HT-29 (cell line): ENCODE results near the gene LITAF. TPM values are rescaled to one million over a fixed set of nuclear protein-coding genes. Genes with fewer than 3 reads are reported as not detected.

Experiments
- DNase-seq: peaks from one replicate; pipeline ENCODE4 v3.0.0-alpha.2; 2015; ENCODE audit warnings: low spot score
- total RNA-seq: library from RNA; depleted of rRNA; stranded (reverse); fragments of >200 nt; shearing (Covaris generic); gene quantifications from 2 replicates; pipeline ENCODE4 v1.2.3, GENCODE V29; 2014

LITAF gene
- total RNA-seq, 1 experiment from 2014 or later = 128 TPM

DNA sequence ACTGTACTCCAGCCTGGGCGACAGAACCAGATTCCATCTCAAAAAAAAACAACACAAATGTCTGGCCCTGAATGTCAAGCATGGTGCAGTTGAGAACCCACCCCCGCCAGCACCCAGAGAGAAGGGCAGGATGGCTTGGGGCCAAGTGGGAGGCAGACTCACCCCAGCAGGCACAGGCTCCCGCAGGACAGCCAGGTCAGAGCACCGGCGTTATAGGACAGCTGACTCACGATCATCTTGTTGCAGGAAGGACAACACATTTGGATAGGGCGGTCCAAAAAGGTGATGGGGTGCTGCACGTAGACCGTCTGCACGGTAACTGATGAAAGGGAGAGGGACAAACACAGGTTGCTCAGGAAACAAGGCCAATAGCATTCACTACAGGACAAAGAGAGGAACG, 33.3 kb downstream of the LITAF start:
- DNase-seq = no peak

DNA sequence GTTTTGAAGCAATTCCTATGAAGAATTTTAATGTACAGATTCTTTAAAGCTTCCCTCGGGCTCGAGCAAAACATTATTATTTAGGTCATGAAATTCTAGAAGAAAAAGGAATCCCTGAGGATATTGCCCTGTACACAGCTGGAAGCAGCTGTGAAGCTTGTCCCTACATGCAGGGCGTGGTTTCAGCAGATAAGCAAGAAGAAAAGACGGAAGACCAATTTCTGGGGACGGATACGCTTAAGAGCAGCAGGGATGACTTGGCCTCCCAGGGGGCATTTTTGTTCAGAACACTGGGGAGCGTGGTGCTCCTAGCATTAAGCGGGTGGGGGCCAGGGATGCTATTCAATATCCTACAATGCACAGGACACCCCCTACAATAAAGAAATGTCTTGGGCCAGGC, 34.3 kb downstream of the LITAF start:
- DNase-seq = no peak

DNA sequence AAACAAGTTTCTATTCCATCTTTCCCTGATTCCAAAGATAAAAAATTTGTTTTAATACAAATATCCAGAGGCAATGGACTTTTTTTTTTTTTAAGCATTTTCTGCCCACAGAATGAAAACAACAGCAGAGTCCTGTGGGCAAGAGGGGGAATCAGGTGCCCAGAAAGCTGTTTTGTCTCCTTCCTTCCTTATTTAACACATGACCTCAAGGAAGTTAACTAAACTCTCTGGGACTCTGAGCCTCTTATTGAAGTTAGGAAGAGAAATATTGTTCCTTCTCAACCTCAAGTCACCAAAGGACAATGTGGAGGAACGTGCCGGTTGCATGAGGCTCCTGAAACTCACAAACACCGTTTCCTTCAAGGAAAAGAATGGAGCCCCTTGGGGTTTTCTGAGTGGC, 34.9 kb downstream of the LITAF start:
- DNase-seq = no peak

DNA sequence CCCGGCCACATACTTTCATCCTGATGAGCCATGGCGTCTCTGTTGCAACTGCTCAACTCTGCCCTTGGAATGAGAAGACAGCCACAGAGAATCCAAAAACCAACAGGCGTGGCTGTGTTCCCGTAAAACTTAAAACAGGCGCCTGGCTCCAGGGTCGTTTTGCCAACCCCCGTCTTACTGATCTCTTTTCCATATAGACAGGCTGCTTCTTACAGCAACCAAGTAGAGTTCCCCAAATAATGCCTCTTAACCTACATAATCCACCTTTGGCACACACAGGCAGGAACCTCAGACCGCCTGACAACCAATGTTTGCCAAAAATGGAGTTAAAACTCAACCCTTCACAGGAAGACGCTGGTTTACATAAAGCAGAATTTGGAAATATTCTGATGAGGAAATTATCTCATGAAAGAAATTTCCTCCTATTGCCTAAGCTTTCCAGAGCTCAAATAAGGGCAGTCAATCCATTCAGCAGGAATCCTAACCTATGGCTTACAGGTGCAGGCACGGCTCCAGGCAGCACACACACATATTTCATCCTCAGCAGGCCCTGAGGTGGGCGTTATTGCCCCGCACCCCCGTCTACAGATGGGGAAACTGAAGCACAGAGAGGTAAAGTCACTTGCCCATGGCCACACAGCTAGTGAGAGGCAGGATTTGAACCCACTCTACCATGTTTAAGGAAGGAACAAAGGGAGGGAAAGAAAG, 35.8 kb downstream of the LITAF start:
- DNase-seq = no peak

DNA sequence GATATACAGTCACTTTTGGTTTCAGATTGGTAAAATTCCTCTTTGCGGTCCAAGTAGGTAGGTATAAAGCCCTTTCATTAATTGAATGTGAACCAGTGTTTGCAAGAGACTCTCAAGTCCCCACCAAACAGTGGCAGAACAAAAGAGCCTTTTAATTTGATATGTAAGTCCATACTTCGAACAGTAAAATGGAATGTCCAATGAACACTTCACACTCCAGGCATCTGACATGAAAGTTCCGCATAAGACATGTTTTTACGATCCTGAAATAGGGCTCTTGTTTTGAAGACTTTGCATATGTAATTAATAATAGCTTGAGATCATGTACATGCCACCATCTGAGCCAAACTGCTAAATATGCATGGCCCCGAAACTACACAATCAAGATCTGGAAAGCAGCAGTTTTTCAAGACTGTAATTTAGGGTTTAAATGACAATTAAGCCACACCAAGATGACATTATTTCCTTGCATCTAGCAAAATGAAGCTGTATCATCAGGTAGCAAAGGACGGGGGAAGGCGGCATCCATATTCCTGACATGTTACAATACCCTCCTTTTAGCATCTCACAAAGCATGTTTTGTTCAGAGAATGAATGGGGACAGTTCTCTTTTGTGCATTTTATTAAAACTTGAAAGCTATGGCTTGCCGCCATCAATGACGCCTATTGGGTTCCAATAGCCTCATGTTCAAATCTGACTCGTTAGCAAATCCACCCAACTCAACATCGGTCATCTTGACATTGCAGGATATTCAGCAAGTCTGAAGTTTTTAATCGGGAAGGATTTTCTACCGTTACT, 39.4 kb downstream of the LITAF start:
- DNase-seq = no peak

DNA sequence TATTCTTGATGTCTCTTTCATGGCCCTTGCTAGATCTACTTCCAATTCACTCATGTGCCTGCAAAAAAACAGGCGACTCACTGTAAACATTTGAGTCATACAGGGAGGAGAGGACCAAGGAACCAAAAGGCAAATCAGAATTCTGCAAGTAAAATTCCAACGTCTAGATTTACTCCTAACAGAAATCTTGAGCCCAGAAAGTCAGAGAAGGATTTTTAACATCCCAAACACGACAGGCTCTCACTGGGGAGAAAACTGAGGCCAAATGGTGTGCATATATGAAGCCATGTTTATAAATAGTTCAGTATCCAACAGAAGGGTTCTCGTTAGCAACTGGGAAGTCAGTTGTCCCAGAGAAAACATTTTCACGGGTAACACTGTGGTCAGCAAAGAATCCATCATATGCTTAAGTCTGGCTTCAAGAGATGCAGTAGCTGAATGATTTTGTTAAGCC, 40.1 kb downstream of the LITAF start:
- DNase-seq = no peak

DNA sequence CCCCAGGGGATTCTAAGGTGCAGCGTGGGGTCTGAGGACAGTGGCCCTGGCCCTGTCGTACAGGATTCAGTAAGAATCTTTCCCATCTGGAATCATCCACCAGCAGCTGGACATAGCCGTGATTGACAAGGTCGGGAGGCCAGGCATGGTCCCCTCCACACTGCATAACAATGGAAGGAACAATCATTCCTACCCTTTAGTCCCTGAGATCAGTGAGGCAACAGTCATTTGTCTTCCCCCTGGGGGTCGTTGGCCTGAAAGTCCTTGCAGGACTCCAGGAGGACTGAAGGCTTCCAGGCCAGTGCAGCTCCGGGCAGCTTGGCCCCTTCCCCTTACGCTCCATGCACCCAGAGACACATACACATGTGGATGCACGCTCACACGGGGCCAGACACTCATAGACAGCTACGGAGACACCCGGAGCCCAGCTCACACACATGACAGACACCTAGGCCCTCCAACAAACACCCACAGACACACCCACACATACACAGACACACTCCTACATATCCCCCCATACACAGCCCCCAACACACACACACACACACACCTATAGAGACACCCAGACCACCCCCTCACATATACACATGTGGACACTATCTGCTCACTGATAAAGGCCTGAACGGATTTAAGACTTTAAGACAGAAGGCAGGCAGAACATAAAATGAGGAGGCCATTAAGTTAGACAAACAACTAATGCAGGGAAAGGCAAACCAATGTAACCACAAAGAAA, 42.9 kb downstream of the LITAF start:
- DNase-seq = no peak

DNA sequence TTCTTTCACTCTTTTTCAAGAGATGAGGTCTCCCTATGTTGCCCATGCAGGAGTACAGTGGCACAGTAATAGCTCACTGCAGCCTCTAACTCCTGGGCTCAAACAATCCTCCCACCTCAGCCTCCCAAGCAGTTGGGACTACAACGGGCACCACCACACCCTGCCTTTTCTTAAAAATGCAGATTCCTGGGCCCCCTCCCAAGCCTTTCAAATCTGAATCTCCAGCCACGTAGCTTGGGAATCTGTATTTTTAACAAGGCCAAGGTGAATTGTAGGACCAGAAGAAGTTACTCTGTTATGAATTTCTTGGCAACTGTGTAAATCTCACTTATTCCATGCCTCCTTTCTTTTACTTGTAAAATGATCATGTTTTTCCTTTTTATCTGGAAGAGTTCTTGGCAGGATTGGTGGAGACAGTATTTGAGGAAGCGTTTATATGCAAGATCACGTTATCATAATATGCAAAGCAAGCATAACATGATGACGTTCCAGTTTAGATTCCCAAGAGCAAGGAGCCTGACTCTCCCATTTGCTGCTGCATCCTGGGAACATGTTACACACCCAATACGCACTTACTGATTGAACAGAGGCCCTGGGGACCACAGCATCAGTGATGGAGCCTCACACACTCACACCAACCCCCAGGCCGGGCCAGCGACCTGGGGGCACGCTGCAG, 44.5 kb downstream of the LITAF start:
- DNase-seq = no peak

DNA sequence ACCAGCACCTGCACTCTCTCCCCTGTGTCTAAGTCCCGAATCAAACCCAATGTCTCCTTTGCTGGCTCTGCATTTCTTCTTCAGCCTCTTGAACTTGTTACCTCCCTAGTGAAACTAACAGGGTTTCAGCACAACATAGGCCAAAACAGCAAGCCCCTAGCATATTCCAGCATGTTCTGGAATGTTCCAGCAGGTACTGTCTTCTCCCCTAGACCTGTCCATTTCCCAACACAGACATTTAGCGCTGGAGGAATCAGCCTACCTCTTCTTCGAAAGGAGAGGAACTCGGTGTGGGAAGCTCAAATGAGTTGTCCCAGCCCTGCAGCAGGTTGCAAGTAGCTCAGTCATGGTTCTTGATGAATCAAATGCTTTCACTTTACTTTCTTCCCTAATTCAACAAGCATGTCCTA, 47.1 kb downstream of the LITAF start:
- DNase-seq = no peak

DNA sequence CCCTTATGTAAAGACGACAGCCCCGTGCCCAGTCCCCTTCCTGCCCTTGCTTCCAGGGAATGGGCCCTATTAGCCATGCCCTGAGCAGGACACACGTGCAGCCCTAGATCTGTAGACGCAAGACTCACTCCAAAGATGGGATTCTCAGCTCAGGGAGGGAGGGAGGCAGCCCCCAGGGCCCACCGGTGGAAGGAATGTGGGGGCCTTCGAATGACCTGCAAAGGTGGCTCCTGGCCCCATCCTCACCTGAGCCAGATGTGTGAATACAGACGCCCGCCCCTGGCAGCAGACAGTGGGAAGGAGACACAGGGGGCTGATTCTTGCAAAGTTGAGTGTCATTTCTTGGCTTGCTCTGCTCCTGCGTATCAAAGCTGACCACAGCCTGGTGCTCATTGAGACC, 47.8 kb downstream of the LITAF start:
- no peak for DNase-seq

DNA sequence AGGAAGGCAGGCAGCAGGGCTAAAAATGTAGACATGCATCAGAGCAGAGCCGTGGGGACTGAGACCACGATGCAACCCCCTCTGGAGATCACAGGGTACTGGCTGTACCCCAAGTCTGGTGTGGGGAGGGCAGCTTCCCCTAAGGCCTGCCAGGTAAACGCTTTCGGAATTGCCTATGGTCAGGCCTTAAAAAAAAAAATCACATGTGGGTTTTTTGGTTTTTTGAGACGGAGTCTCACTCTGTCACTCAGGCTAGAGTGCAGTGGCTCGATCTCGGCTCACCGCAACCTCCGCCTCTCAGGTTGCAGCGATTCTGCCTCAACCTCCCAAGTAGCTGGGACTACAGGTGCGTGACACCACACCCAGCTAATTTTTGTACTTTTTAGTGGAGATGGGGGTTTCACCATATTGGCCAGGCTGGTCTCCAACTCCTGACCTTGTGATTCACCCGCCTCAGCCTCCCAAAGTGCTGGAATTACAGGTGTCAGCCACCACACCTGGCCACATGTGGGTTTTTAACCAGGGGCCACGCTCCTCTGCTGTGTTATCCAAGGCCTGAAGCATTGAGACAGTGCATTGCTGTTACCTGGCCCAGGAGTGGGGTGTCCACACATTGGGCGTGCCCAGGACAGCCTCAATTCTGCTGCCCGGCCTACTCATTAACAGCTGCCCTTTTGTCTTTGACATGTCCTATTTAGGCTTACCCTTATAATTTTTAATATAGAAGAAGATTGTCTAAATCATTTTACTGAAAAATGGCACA, 50.4 kb downstream of the LITAF start:
- no peak for DNase-seq

DNA sequence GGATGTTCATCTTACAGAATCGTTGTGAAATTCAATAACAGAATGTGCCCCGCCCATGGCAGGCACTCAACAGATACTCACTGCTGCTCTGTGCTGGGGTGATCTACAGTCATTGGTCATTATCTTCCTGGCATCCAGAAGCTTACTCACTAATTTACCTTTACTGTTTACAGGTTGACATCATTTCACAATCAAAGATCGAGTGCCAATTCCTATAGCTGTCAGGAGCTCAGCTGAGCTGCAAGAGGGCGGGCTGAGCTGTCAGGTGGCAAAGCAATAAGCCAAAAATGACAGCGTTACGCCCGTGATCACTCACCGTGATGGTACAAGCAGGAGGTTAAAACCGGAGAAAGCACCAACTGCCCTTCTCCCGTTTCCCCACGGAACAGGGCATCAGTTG, 51.2 kb downstream of the LITAF start:
- DNase-seq = peak; percentile 17

DNA sequence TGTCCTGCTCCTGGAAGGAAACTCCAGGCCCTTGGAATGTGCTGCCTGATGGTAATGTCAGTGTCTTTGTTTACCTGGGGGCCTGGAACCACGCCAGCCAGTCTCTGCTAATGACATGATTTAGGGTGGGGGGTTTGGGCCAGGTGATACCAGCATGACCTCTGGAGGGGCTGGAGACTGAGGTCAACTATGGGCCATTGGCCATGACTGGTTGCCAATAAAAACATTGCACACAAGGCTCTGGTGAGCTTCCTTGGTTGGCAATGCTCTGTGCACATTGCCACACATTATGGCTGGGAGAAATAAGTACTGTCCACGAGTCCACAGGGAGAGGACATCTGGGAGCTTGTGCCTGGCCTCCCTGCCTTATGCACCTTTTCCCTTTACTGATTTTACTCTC, 52.5 kb downstream of the LITAF start:
- no peak for DNase-seq

DNA sequence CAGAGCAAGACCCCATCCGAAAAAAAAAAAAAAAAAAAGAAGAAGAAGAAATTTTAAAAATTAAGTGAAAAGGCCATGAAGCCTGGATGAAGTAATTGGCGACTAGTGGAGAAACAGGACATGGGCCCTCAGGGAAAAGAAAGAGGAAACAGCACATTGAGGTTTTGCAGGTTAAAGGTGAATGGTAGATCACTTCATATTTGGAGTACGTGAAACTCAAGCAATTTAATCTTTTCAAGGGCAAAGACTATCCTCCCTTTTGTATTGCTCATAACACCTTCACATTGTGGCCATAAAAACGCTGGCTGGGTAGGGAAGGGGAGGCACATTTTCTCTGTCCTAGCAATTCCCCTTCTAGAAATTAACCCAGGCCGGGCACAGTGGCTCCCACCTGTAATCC, 53.1 kb downstream of the LITAF start:
- no peak for DNase-seq

DNA sequence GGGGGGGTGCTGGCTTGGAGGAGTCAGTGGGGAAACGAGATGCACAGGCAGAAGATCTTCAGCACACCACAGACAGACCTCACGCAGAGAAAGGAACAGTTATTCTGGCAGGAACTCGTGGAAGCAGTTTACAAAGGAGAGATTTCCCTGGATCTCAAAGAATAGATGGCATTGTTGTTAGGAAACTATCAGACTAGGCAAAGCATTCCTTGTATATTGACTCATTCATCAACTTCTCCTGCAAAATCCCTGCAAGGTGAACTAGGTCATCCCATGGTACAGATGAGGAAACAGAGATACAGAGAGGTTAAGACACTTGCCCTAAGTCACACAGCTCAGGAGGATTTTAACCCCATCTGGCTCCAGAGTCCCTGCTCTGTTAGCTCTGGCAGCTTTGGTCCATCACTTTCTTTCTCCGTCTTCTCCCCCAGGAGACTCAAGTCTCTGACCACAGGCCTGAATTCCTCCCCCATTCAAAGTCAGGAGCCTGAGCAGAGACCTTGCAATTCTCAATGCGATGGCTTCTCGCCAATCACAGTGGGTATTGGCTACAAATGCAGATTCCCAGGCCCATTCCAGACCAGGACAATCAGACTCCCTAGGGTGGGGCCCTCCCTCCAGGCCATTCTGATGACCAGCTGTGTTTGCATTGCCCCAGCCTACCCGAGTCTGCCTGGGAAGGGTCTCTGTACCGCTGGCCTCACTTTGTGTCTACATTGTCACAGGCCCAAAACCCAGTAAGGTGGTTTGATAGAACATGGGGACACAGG, 56.4 kb downstream of the LITAF start:
- no peak for DNase-seq

DNA sequence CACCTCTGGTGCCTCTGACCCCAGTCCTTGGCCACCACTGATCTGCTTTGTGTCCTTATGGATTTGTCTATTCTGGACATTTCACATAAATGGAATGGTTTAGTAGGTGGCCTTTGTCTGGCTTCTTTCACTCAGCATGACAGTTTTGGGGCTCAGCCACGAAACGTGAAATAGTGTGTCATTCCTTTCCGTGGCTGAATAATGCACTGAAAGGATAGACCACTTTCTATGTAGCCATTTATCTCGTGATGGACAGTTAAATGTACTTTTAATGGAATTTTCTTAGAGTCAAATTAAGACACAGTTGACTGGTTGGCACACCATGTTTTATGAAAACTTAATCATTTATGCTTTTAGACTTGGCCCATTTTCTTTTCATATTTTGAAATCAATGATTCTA, 57.4 kb downstream of the LITAF start:
- DNase-seq = no peak

DNA sequence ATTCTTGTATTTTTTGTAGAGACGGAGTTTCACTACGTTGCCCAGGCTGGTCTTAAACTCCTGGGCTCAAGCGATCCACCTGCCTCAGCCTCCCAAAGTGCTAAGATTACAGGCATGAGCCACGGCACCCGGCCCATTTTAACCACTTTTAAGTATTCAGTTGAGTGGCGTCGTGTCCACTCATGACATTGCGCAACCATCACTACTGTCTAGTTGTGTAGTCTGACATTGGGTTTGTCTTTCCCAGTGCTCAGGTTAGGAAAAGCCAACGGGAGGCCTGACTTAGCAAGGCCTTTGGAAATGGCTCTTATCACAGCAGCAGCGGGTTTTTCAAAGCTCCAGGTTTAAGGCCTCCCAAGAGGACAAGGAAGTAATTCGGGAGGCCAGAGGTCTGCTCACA, 58.7 kb downstream of the LITAF start:
- DNase-seq = no peak

DNA sequence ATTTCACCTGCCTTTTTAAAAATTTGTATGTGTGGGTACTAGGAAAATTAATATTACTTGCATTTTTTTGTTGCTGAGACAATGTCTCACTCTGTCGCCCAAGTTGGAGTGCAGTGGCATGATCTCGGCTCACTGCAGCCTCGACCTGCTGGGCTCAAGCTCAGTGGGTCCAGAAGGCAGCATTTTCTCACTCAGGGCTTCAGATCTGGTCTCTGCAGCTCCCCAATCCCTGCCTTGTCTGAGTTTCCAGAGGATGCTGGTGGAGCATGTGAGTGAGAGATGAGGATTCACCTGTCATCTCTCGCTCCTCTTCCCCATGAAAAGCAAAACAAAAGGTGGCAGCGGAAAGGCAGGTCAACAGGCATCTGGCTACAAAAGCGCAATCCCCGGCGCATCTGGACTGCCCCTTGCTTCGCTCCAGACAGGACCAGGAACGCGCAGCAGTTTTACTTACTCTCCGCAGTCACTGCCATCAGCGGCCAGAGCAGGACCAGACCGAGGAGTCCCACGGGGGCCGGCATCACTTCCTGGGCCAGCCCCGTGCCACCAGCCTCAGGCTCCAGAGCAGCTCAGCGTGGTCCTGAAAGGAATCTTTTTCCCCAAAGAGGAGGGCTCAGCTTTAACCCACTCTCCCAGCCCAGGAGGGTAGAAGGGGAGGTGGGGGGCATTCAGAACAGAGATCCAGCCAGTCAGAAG, 59.9 kb downstream of the LITAF start:
- DNase-seq = no peak

DNA sequence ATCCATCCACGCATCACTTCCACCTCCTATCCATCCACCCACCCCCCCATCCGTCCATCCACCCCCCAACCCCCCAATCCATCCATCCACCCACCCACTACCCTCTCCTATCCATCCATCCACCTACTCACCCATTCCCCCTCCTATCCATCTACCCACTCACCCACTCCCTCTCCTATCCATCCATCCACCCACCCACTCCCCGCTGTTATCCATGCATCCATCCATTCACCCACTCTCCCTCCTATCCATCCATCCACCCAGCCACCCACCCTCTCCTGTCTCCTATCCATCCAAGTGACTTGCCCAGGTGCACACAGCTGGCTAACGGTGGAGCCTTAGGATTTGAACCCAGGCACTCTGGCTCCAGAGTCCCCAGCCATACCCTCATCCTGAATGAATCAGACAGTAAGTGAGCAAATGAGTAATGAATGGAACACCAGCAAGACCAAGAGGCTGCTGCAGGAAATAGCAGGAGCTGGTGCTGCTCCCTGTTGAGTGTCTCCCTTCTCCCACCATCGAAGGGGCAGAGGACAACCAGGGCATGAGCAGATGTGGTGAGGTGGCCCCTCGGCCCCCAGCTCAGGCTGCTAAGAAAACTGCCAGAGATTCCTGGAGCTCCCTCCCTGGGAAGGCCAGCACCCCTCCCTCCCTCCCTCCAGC, 62.5 kb downstream of the LITAF start:
- no peak for DNase-seq
